Lower leg skin (tissue), 3 donors: ENCODE data around the gene FBXW9.

Experiments
- POLR2A ChIP-seq, 2 donors: fragments of 450-650 bp; IDR thresholded peaks; one replicate each; pipeline ENCODE4 v1.6.1; 2016 to 2017; ENCODE audit warnings: antibody characterized with exemption in 2 of 2, mild to moderate bottlenecking in 1 of 2, moderate library complexity in 1 of 2
- TF ChIP-seq, protein P1 (sequence below), 3 donors: fragments of 450-650 bp; IDR thresholded peaks; one replicate each; pipeline ENCODE4 v1.5.1; 2016; ENCODE audit warnings: antibody characterized with exemption in 3 of 3, mild to moderate bottlenecking in 3 of 3, moderate library complexity in 2 of 3

DNA sequence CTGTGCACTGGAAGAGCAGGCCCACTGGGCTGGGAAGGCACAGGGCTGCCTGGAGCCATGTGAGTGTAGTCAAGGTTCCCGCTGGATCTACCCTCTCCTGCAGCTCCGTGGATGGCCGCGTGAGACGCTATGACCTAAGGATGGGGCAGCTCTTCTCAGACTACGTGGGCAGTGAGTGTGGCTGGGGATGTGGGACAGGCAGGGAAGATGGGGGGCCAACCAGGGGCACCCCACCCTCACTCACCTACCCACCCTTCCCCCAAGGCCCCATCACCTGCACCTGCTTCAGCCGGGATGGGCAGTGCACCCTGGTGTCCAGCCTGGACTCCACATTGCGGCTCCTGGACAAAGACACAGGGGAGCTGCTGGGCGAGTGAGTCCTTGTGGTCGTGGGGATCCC is 23.7 kb downstream of the FBXW9 start:
- TF ChIP-seq, protein P1, sequence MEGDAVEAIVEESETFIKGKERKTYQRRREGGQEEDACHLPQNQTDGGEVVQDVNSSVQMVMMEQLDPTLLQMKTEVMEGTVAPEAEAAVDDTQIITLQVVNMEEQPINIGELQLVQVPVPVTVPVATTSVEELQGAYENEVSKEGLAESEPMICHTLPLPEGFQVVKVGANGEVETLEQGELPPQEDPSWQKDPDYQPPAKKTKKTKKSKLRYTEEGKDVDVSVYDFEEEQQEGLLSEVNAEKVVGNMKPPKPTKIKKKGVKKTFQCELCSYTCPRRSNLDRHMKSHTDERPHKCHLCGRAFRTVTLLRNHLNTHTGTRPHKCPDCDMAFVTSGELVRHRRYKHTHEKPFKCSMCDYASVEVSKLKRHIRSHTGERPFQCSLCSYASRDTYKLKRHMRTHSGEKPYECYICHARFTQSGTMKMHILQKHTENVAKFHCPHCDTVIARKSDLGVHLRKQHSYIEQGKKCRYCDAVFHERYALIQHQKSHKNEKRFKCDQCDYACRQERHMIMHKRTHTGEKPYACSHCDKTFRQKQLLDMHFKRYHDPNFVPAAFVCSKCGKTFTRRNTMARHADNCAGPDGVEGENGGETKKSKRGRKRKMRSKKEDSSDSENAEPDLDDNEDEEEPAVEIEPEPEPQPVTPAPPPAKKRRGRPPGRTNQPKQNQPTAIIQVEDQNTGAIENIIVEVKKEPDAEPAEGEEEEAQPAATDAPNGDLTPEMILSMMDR (IDR thresholded peaks at IDR 0.05) = no peak
- TF ChIP-seq POLR2A (IDR thresholded peaks at IDR 0.05) = no peak
